Measurements from ENCODE around the gene ATP11A. TPM values are rescaled to one million over a fixed set of nuclear protein-coding genes. Genes with fewer than 3 reads are reported as not detected.

Gene ATP11A
- total RNA-seq, 1 donor from 2014 or later: 70.9 TPM

DNA sequence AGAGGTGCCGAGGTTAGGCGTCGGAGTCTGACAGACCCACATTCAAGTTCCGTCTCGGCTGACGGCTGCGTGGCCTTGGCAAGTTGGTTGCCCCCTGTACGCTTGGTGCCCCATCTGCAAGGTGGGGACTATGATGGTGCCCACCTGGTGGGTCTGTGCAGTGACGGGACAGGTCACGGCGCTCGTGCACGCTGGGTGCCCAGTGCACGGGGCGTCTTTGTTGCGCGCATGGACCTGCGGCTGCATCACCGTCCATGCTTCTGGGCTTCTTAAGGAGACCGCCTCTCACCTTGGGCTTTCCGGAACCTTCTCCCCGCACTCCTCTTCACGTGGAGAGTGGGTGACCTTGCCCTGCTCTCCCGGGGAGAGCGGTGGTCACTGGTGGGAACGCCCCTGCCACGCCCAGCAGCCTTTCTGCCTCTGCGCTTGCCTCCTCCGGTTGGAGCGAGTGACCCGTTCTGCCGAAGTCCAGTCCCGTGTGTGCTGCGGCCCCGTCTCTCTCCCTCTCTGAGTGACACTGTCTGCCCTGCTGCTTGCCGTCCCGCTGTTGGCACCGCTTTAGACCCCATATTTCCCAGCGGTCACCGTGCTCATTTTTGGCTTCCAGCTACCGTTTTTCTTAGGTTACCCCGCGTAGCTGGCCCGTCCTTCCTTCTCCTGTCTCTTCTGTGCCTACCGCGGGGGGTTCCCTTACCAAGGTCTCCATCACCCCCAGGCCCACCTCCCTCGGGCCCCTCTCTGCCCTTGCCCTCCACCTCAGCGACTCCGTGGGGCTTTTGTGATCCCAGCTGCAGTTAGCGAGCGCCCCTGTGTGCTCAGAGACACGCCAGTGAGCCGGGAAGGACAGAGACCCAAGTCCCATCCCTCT, 6.4 kb downstream of the ATP11A start:
- no peak for DNase-seq (ENCODE audit: extremely low spot score, unreplicated experiment)
- Mint-ChIP-seq H3K4me3 (no peak overlapping the region), H3K9me3 (no peaks in the 10 kb centered on the region), H3K27ac (no peak overlapping the region), H3K27me3 (peaks cover 7% of the 10 kb centered on the region), H3K4me1 (ENCODE audit: unreplicated experiment) (peaks cover 58% of the 10 kb centered on the region), H3K36me3 (peaks cover 3% of the 10 kb centered on the region)
- TF ChIP-seq, protein P1, sequence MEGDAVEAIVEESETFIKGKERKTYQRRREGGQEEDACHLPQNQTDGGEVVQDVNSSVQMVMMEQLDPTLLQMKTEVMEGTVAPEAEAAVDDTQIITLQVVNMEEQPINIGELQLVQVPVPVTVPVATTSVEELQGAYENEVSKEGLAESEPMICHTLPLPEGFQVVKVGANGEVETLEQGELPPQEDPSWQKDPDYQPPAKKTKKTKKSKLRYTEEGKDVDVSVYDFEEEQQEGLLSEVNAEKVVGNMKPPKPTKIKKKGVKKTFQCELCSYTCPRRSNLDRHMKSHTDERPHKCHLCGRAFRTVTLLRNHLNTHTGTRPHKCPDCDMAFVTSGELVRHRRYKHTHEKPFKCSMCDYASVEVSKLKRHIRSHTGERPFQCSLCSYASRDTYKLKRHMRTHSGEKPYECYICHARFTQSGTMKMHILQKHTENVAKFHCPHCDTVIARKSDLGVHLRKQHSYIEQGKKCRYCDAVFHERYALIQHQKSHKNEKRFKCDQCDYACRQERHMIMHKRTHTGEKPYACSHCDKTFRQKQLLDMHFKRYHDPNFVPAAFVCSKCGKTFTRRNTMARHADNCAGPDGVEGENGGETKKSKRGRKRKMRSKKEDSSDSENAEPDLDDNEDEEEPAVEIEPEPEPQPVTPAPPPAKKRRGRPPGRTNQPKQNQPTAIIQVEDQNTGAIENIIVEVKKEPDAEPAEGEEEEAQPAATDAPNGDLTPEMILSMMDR (conservative IDR thresholded peaks at IDR 0.05): no peak

DNA sequence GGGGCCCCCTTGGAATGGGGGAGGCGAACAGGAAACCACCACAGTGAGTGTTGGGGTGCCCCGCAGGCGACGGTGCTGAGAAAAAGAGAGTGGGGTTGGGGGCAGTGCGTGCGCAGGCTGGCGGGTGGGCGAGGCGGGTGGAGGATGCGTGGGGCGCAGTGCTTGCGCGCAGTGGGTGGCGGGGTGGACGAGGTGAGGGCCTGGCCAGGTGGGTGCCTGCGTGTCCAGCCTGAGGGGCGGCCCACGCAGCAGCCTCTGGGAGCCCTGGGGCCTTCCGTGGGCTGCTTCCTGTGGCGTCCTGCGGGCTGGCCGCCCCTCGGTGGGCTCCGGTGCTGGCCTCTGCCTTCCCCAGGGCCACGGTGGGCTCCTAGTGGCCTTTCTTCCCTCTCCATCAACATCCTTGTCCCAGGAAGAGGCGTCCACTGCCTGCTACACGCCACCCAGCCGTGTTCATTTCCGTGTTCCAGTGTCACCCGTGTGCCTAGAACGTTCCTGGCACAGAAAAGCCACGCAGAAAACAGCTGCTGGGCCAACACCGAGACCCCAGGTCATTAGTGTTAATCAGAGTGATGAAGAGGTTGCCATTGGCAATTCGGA, 7.1 kb downstream of the ATP11A start:
- TF ChIP-seq, protein P1 (conservative IDR thresholded peaks at IDR 0.05): no peak

DNA sequence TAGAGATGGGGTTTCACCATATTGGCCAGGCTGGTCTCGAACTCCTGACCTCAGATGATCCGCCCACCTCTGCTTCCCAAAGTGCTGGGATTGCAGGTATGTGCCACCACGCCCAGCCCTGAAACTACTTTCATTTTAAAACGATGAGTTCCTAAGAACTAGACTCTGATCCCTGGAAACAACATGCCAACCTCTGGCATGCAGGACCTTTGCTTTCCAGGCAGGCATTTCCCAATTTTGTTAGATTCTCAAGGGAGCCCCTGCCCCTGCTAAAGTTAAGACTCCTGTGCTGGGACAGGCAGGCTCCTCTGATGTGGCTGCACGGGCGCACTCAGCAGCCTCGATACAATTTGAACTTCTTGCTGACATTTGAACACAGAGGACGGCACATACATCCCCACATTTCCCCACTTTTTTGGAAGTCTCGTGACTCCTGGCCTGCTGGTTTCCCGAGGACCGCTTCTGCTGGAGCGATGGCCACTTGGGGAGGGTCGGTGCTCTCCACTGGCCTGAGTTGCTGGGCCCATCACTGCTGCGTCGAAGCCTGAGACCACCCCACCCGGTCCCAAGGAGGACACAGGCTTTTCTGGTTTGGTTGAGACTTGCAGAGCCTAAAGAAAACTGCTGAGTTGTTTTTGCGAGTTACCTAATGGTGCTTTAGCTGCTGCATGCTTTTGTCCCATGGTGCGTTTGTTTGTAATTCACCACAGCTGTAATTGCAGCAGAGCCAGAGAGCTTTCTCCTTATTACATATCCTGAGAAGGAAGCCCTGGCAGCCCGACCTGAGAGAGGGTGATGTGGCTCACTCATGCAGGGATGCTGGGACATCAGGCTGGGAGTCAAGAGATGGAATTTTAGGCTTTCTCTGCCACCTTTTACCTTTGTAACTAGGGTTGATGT, 8.2 kb downstream of the ATP11A start:
- no peak for DNase-seq (ENCODE audit: extremely low spot score, unreplicated experiment)
- Mint-ChIP-seq H3K27ac (peak overlapping the region; percentile 81), H3K4me1 (ENCODE audit: unreplicated experiment) (peaks cover 48% of the 10 kb centered on the region)

More for the DNA sequence above, 7.1 kb downstream of the ATP11A start:
- Mint-ChIP-seq H3K36me3 (peaks cover 3% of the 10 kb centered on the region), H3K9me3 (no peaks in the 10 kb centered on the region), H3K27ac (no peak overlapping the region), H3K27me3 (peaks cover under 1% of the 10 kb centered on the region), H3K4me3 (no peak overlapping the region), H3K4me1 (ENCODE audit: unreplicated experiment) (peaks cover 52% of the 10 kb centered on the region)
- no peak for DNase-seq (ENCODE audit: extremely low spot score, unreplicated experiment)

DNA sequence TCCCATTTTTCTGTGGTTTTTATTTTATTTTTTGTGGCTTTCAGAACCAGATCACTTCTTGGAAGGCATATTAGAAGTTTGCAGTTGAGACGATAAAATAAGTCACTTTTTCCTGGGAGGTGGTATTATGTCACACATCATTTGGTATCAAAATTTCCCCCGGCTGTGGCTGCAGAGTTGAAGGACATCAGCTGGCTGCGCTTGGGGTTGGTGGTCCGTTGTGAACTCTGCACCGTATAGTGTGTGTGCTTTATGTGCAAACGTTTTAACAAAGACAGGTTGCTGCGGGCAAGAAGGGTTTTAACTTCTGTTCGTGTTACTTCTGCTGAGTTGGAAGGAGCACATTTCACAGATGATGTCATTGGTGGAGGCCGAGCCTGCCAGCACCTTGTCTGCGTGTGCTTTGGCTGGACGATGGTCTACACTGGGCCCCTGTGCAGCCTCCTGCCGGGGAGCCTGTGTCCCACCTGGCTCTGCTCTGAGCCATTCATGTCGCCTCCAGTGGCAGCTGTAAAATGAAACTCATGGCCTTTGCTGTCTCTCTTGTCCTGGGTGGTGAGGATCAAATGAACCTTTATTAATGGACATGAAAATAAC, 9.6 kb downstream of the ATP11A start:
- DNase-seq (ENCODE audit: extremely low spot score, unreplicated experiment): no peak
- no peaks in the 10 kb centered on the region for H3K9me3 Mint-ChIP-seq
- peak overlapping the region; percentile 24 for H3K27ac Mint-ChIP-seq

More for the DNA sequence above, 8.2 kb downstream of the ATP11A start:
- H3K36me3 Mint-ChIP-seq: peaks cover 7% of the 10 kb centered on the region
- TF ChIP-seq, protein P1 (conservative IDR thresholded peaks at IDR 0.05): no peak
- H3K9me3 Mint-ChIP-seq: no peaks in the 10 kb centered on the region
- H3K4me3 Mint-ChIP-seq: peak overlapping the region; percentile 17
- H3K27me3 Mint-ChIP-seq: no peaks in the 10 kb centered on the region

More for the DNA sequence above, 9.6 kb downstream of the ATP11A start:
- Mint-ChIP-seq H3K27me3 (no peaks in the 10 kb centered on the region), H3K4me1 (ENCODE audit: unreplicated experiment) (peaks cover 51% of the 10 kb centered on the region), H3K36me3 (peaks cover 12% of the 10 kb centered on the region), H3K4me3 (no peak overlapping the region)
- TF ChIP-seq, protein P1 (conservative IDR thresholded peaks at IDR 0.05): no peak
